ENCODE data around the gene CDH15.

Gene CDH15

DNA sequence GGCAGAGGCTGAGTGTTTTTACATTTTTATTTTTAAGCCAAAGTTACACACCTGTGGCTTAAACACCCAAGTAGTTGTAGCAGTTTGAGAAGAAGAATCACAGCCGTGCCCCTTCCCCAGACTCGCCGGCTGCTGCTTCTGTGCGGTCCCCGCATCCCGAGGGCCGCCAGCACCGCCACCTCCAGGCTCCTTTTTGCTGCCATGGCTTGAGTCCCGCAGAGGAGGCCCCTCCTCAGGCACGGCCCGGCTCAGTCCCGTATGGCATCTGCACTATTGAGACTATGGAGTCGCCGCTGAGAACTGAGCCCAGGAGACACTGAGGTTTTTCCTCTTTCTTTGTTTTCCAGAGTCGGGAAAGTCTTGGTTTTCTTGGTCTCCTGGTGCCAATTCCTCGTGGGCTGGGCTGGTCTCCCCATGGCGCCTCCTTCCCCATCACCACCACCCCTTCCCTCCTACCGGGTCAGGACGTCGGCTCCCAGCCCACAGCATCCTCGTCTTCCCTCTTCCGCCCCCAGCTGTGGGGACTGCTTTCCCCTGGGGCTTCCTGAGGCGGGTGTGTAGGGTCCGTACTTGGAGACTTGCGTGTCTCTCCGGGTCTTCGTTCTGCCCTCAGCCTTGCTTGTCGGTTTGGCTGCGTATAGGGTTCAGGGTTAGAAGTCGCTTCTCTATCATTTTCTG, 32.6 kb upstream of the CDH15 start:
- no peaks in the 10 kb centered on the region for H3K27me3 ChIP-seq (ENCODE audit: insufficient read depth, low read depth, severe bottlenecking)
- no peak for DNase-seq
- no peak overlapping the region for H3K27ac ChIP-seq
- H3K4me3 ChIP-seq (ENCODE audit: low read depth, low read length): no peak overlapping the region
- H3K9me3 ChIP-seq (ENCODE audit: severe bottlenecking): no peaks in the 10 kb centered on the region
- H3K36me3 ChIP-seq: no peaks in the 10 kb centered on the region
- TF ChIP-seq, protein P1, sequence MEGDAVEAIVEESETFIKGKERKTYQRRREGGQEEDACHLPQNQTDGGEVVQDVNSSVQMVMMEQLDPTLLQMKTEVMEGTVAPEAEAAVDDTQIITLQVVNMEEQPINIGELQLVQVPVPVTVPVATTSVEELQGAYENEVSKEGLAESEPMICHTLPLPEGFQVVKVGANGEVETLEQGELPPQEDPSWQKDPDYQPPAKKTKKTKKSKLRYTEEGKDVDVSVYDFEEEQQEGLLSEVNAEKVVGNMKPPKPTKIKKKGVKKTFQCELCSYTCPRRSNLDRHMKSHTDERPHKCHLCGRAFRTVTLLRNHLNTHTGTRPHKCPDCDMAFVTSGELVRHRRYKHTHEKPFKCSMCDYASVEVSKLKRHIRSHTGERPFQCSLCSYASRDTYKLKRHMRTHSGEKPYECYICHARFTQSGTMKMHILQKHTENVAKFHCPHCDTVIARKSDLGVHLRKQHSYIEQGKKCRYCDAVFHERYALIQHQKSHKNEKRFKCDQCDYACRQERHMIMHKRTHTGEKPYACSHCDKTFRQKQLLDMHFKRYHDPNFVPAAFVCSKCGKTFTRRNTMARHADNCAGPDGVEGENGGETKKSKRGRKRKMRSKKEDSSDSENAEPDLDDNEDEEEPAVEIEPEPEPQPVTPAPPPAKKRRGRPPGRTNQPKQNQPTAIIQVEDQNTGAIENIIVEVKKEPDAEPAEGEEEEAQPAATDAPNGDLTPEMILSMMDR (IDR thresholded peaks at IDR 0.05; ENCODE audit: low read depth, low read length): no peak

DNA sequence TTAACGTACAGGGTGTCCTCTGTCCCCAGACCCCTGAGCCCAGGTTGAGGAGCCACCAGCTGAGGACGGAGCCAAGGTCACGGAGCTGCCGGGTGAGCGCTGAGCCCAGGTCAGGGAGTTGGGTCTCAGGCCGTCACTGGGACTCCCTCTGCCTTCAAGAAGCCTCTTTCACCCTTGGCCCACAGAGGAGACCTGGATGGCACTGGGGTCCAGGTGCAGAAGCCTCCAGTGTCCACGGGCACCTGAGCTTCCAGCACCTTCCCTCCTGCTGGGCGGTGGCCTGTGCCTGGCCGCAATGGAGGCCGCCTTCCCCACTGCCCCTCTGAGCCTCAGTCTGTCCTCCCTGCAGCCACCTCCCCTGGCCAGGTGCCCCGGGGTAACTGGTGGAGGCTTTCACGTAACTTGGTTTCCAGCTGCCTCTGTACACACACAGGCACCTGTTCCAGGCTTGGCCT, 31.6 kb upstream of the CDH15 start:
- TF ChIP-seq, protein P1 (IDR thresholded peaks at IDR 0.05; ENCODE audit: low read depth, low read length): no peak
- Histone ChIP-seq H3K27ac (no peak overlapping the region), H3K36me3 (no peaks in the 10 kb centered on the region), H3K27me3 (ENCODE audit: insufficient read depth, low read depth, severe bottlenecking) (no peaks in the 10 kb centered on the region), H3K4me3 (ENCODE audit: low read depth, low read length) (no peak overlapping the region), H3K9me3 (ENCODE audit: severe bottlenecking) (no peaks in the 10 kb centered on the region)
- no peak for DNase-seq

- H3K4me3 ChIP-seq (ENCODE audit: low read depth, low read length): no peak overlapping the region
- H3K27me3 ChIP-seq (ENCODE audit: insufficient read depth, low read depth, severe bottlenecking): no peaks in the 10 kb centered on the region
- H3K27ac ChIP-seq: no peak overlapping the region
- no peak for DNase-seq
- H3K9me3 ChIP-seq (ENCODE audit: severe bottlenecking): no peaks in the 10 kb centered on the region
- H3K36me3 ChIP-seq: no peaks in the 10 kb centered on the region
- TF ChIP-seq, protein P1 (IDR thresholded peaks at IDR 0.05; ENCODE audit: low read depth, low read length): no peak
Measured at GRCh38 chr16:89140401-89140800, 31.1 kb upstream of the CDH15 start.

- Histone ChIP-seq H3K36me3 (no peaks in the 10 kb centered on the region), H3K9me3 (ENCODE audit: severe bottlenecking) (no peaks in the 10 kb centered on the region), H3K4me3 (ENCODE audit: low read depth, low read length) (no peak overlapping the region), H3K27ac (no peak overlapping the region), H3K27me3 (ENCODE audit: insufficient read depth, low read depth, severe bottlenecking) (no peaks in the 10 kb centered on the region)
- DNase-seq: no peak
- TF ChIP-seq, protein P1 (IDR thresholded peaks at IDR 0.05; ENCODE audit: low read depth, low read length): no peak
Measured at GRCh38 chr16:89140981-89141883, 30.3 kb upstream of the CDH15 start.

DNA sequence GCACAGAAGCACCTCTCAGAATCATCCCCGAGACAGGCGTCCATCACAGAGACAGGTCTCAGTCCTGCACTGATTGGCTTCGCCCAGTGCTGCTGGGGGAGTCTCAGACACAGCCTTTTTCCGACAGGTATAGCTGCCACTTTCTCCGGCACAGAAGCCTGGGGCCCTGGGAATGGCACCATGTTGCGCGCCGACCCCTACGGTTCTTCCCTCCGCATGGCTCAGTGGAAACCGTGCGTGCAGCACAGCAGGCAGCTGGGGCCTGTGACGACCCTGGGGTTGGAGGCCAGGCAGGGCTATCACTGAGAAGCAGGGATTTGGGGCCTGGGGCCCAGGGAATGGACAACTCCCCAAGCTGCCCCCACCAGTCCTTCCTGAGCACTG, 29.7 kb upstream of the CDH15 start:
- no peaks in the 10 kb centered on the region for H3K36me3 ChIP-seq
- H3K27ac ChIP-seq: no peak overlapping the region
- no peaks in the 10 kb centered on the region for H3K27me3 ChIP-seq (ENCODE audit: insufficient read depth, low read depth, severe bottlenecking)
- TF ChIP-seq, protein P1 (IDR thresholded peaks at IDR 0.05; ENCODE audit: low read depth, low read length): no peak
- H3K4me3 ChIP-seq (ENCODE audit: low read depth, low read length): no peak overlapping the region
- no peak for DNase-seq
- no peaks in the 10 kb centered on the region for H3K9me3 ChIP-seq (ENCODE audit: severe bottlenecking)
